Liver (tissue), 9 donors: ENCODE measurements around the gene TAGLN2. TPM values are rescaled to one million over a fixed set of nuclear protein-coding genes. Genes with fewer than 3 reads are reported as not detected.

Source experiments
- DNase-seq: peaks from one replicate; pipeline ENCODE4 v3.0.0-alpha.2; 2017; ENCODE audit warnings: low spot score
- H3K27ac ChIP-seq, 2 donors: one replicate each; pipeline ENCODE4 v1.7.0; 2013; ENCODE audit warnings: inconsistent platforms in 2 of 2, low read length in 2 of 2, control low read depth in 1 of 2, low read depth in 1 of 2, mild to moderate bottlenecking in 1 of 2
- H3K27me3 ChIP-seq, 4 donors: one replicate each; pipeline versions ENCODE4 v1.6.1 to v1.7.0; 2013; ENCODE audit warnings: low read length in 3 of 4, inconsistent platforms in 1 of 4, mild to moderate bottlenecking in 1 of 4, moderate library complexity in 1 of 4; ENCODE audit not compliant: control insufficient read depth in 4 of 4, insufficient read depth in 4 of 4
- H3K36me3 ChIP-seq, 4 donors: one replicate each; pipeline versions ENCODE4 v1.6.1 to v1.7.0; 2013; ENCODE audit warnings: low read length in 3 of 4, mild to moderate bottlenecking in 3 of 4, low read depth in 1 of 4, moderate library complexity in 1 of 4; ENCODE audit not compliant: control insufficient read depth in 4 of 4, insufficient read depth in 3 of 4
- H3K4me1 ChIP-seq, 4 donors: one replicate each; pipeline versions ENCODE4 v1.6.1 to v1.7.0; 2013; ENCODE audit warnings: low read length in 3 of 4, mild to moderate bottlenecking in 3 of 4, moderate library complexity in 1 of 4; ENCODE audit not compliant: control insufficient read depth in 4 of 4, insufficient read depth in 4 of 4
- H3K4me3 ChIP-seq, 3 donors: one replicate each; pipeline versions ENCODE4 v1.6.1 to v1.7.0; 2013; ENCODE audit warnings: low read length in 3 of 3, control low read depth in 1 of 3, low read depth in 1 of 3, mild to moderate bottlenecking in 1 of 3
- H3K9ac ChIP-seq, 2 donors: one replicate each; pipeline ENCODE4 v1.7.0; 2013; ENCODE audit warnings: low read length in 2 of 2, mild to moderate bottlenecking in 2 of 2, moderate library complexity in 2 of 2, control low read depth in 1 of 2, low read depth in 1 of 2
- H3K9me3 ChIP-seq, 4 donors: one replicate each; pipeline versions ENCODE4 v1.6.1 to v1.7.0; 2013; ENCODE audit warnings: low read length in 3 of 4; ENCODE audit not compliant: control insufficient read depth in 4 of 4
- ATF3 ChIP-seq: IDR thresholded peaks from 2 replicates; pipeline ENCODE4 v1.6.1; 2016; ENCODE audit warnings: antibody characterized with exemption
- CTCF ChIP-seq: fragments of 150-350 bp; IDR thresholded peaks from 2 replicates; pipeline ENCODE4 v1.5.1; 2017; ENCODE audit warnings: improper control_type of control experiment, low read depth, low read length; ENCODE audit not compliant: missing input control
- EGR1 ChIP-seq, 2 donors: IDR thresholded peaks; 2 replicates each; pipeline ENCODE4 v1.6.1; 2016 to 2018; ENCODE audit warnings: antibody characterized with exemption in 2 of 2, low read depth in 2 of 2
- FOXA1 ChIP-seq: IDR thresholded peaks from 2 replicates; pipeline ENCODE4 v1.6.1; 2016; ENCODE audit warnings: antibody characterized with exemption
- FOXA2 ChIP-seq: IDR thresholded peaks from 2 replicates; pipeline ENCODE4 v1.6.1; 2016; ENCODE audit warnings: antibody characterized with exemption
- GABPA ChIP-seq, 2 donors: IDR thresholded peaks in 1 of 2; conservative IDR thresholded peaks in 1 of 2; 2 replicates each; pipeline ENCODE4 v1.6.1; 2016; ENCODE audit warnings: antibody characterized with exemption in 2 of 2, mild to moderate bottlenecking in 1 of 2, moderate library complexity in 1 of 2
- HNF4A ChIP-seq, 2 donors: conservative IDR thresholded peaks; 2 replicates each; pipeline ENCODE4 v1.6.1; 2016; ENCODE audit warnings: antibody characterized with exemption in 2 of 2, mild to moderate bottlenecking in 2 of 2
- HNF4G ChIP-seq: IDR thresholded peaks from 2 replicates; pipeline ENCODE4 v1.6.1; 2016; ENCODE audit warnings: antibody characterized with exemption
- JUND ChIP-seq, 2 donors: IDR thresholded peaks; 2 replicates each; pipeline ENCODE4 v1.6.1; 2016; ENCODE audit warnings: antibody characterized with exemption in 2 of 2
- MAX ChIP-seq: IDR thresholded peaks from 2 replicates; pipeline ENCODE4 v1.6.1; 2016; ENCODE audit warnings: antibody characterized with exemption
- NR2F2 ChIP-seq: IDR thresholded peaks from 2 replicates; pipeline ENCODE4 v1.6.1; 2016; ENCODE audit warnings: antibody characterized with exemption
- RAD21 ChIP-seq, 2 donors: IDR thresholded peaks; 2 replicates each; pipeline ENCODE4 v1.6.1; 2016; ENCODE audit warnings: antibody characterized with exemption in 2 of 2, mild to moderate bottlenecking in 2 of 2
- REST ChIP-seq: IDR thresholded peaks from 2 replicates; pipeline ENCODE4 v1.6.1; 2016; ENCODE audit warnings: antibody characterized with exemption, mild to moderate bottlenecking
- RXRA ChIP-seq, 2 donors: IDR thresholded peaks; 2 replicates each; pipeline ENCODE4 v1.6.1; 2017 to 2018; ENCODE audit warnings: antibody characterized with exemption in 2 of 2, mild to moderate bottlenecking in 1 of 2
- YY1 ChIP-seq: IDR thresholded peaks from 2 replicates; pipeline ENCODE4 v1.6.1; 2016; ENCODE audit warnings: antibody characterized with exemption, mild to moderate bottlenecking
- ZBTB33 ChIP-seq: IDR thresholded peaks from 2 replicates; pipeline ENCODE4 v1.6.1; 2016; ENCODE audit warnings: antibody characterized with exemption
- WGBS: extraction: QIAGEN DNeasy Blood & Tissue Kit; methylation state at CpG from one replicate; pipeline ENCODE4 v1.1.7; 2013; 5-methylcytosine and 5-hydroxymethylcytosine counted together
- polyA plus RNA-seq, 2 donors: library from polyadenylated mRNA; stranded (reverse) in 1 of 2; unstranded in 1 of 2; fragments of 200-250 nt in 1 of 2; fragments of >200 nt in 1 of 2; fragmentation: Nextera tagmentation in 1 of 2; extraction: Ambion mirVana in 1 of 2; gene quantifications; one replicate each; pipeline versions ENCODE4 v1.2.1 to v1.2.3, GENCODE V29; 2013 to 2015
- total RNA-seq, 2 donors: library from RNA; depleted of rRNA; stranded (reverse); fragments of >200 nt; gene quantifications; one replicate each; pipeline ENCODE4 v1.2.3, GENCODE V29; 2014
- donor health status: healthy.
- donor health status: healthy.
- donor health status: healthy.
- donor health status: healthy.
- donor health status: healthy.

Gene TAGLN2
- total and polyA plus RNA-seq, 4 donors: 46.4 to 113 (median 79.8) TPM

- H3K4me1 ChIP-seq: peaks cover 4 to 21% (median 14%) of the 10 kb centered on the region in 4 donors
- no peaks in the 10 kb centered on the region for H3K27me3 ChIP-seq
- peaks cover 0 to 30% (median 13%) of the 10 kb centered on the region in 4 donors for H3K36me3 ChIP-seq
- WGBS: 91% methylated on average over 4 of the region's 4 CpGs
- TF ChIP-seq JUND (IDR thresholded peaks at IDR 0.05): no peak
- TF ChIP-seq YY1: no peak
- TF ChIP-seq ATF3: no peak
- H3K9me3 ChIP-seq: no peaks in the 10 kb centered on the region
- no peak overlapping the region for H3K9ac ChIP-seq
- DNase-seq: no peak
- H3K4me3 ChIP-seq: no peak overlapping the region
- H3K27ac ChIP-seq: no peak overlapping the region
These were observed 8.0 kb upstream of the TAGLN2 start for GRCh38 chr1:159933347-159933746.

- Histone ChIP-seq H3K4me1 (peaks cover 3 to 16% (median 13%) of the 10 kb centered on the region in 4 donors), H3K9me3 (no peaks in the 10 kb centered on the region), H3K4me3 (no peak overlapping the region), H3K27ac (no peak overlapping the region), H3K27me3 (no peaks in the 10 kb centered on the region), H3K9ac (no peak overlapping the region), H3K36me3 (peaks cover 0 to 33% (median 17%) of the 10 kb centered on the region in 4 donors)
- TF ChIP-seq MAX (no peak), GABPA (IDR thresholded peaks at IDR 0.05 in 1 of 2, conservative IDR thresholded peaks at IDR 0.05 in 1 of 2) (no peak), CTCF (no peak), YY1 (no peak), FOXA2 (no peak), RXRA (IDR thresholded peaks at IDR 0.05) (no peak), REST (no peak), RAD21 (IDR thresholded peaks at IDR 0.05) (no peak), EGR1 (IDR thresholded peaks at IDR 0.05; ENCODE audit: low read depth in 2 of 2) (no peak), ZBTB33 (no peak), FOXA1 (no peak), HNF4A (conservative IDR thresholded peaks at IDR 0.05) (no peak), HNF4G (no peak), NR2F2 (no peak), ATF3 (no peak)
- DNase-seq: no peak
- WGBS: 88% methylated on average over 16 of the region's 16 CpGs
These were observed 7.3 kb upstream of the TAGLN2 start for GRCh38 chr1:159932296-159933285.
